Measurements from ENCODE around the gene EXOC1L. TPM values are rescaled to one million over a fixed set of nuclear protein-coding genes. Genes with fewer than 3 reads are reported as not detected.

The EXOC1L gene
- total RNA-seq, 4 donors from 2014 or later = not detected

DNA sequence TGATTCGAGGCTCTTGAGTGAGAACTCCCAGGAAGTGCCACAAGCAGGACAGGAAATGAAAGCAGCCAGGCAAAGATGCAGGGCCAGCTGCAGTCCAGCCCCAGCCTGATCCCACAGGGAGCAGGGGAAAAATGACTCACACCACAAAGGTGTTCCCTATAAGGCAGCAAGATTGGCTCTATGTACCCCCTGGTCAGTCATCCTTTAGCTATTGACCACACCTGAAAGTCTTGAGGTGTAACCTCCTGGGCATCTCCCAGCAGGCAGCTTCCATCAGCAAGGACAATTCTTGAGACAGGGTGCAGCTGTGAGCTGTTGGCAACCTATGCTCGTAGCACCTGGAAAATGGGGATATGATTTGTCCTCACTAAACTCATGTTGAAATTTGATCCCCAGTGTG lies 27.9 kb upstream of the EXOC1L start:
- intact Hi-C loops (cut with DNase I; ENCODE audit: low total_unique reads) = no loop called here
- no peak overlapping the region for H3K4me3 ChIP-seq (ENCODE audit: low read depth, poor library complexity, severe bottlenecking)
- TF ChIP-seq, protein P1, sequence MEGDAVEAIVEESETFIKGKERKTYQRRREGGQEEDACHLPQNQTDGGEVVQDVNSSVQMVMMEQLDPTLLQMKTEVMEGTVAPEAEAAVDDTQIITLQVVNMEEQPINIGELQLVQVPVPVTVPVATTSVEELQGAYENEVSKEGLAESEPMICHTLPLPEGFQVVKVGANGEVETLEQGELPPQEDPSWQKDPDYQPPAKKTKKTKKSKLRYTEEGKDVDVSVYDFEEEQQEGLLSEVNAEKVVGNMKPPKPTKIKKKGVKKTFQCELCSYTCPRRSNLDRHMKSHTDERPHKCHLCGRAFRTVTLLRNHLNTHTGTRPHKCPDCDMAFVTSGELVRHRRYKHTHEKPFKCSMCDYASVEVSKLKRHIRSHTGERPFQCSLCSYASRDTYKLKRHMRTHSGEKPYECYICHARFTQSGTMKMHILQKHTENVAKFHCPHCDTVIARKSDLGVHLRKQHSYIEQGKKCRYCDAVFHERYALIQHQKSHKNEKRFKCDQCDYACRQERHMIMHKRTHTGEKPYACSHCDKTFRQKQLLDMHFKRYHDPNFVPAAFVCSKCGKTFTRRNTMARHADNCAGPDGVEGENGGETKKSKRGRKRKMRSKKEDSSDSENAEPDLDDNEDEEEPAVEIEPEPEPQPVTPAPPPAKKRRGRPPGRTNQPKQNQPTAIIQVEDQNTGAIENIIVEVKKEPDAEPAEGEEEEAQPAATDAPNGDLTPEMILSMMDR (IDR thresholded peaks at IDR 0.05) = no peak
- TF ChIP-seq POLR2A (IDR thresholded peaks at IDR 0.05) = no peak
- DNase-seq (ENCODE audit: low spot score in 2 of 2) = no peak
- 55 to 67% methylated on average over 2 of the region's 2 CpGs for WGBS, 2 donors

DNA sequence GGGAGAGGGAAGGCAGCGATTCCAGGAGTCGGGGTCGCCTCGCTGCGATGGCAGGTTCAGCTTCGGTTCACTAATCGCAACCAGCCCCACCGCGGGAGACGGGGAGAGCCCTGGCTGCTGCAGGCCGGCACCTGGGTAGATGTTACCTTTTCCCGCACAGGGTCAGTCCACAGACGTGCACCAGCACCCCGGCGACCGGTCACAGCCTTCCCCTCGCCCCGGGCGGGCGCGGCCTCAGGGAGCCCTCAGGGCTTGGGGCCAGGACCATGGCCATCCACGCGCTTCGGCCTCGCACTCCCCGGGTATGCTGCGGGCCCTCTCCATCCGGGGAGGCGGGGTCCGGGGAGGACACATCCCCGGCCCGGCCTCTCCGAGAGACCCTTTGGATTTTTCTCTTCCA lies 26.1 kb upstream of the EXOC1L start:
- intact Hi-C loops (cut with DNase I; ENCODE audit: low total_unique reads) = no loop called here
- DNase-seq (ENCODE audit: low spot score in 2 of 2) = no peak

DNA sequence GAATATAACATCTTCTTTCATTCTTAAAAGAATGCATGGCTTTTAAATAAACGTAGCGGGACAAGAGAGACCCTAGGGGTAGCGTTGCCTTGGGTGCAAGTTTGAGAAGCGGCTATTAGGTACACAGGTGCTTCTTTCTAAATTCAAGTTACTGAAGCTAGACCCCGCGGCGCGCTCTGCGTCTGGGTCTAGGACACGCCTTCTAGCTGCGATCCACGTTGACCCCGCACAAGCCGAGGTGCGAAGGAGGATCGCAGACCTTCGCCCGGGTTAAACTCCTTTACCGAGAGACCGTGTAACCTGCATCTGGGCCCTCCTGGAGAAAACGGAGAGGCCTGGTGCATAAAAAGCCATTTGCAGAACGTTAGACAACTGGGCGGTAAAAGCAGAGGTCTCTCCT lies 25.5 kb upstream of the EXOC1L start:
- 52 to 61% methylated on average over 23 of the region's 23 CpGs for WGBS, 2 donors
- intact Hi-C loops (cut with DNase I; ENCODE audit: low total_unique reads) = no loop called here

More for the DNA sequence above, 26.1 kb upstream of the EXOC1L start:
- no peak overlapping the region for H3K4me3 ChIP-seq (ENCODE audit: low read depth, poor library complexity, severe bottlenecking)
- WGBS, 2 donors = 6 to 13% methylated on average over 17 to 19 of the region's 33 CpGs
- no peak for TF ChIP-seq POLR2A (IDR thresholded peaks at IDR 0.05)
- TF ChIP-seq, protein P1 (IDR thresholded peaks at IDR 0.05) = no peak

DNA sequence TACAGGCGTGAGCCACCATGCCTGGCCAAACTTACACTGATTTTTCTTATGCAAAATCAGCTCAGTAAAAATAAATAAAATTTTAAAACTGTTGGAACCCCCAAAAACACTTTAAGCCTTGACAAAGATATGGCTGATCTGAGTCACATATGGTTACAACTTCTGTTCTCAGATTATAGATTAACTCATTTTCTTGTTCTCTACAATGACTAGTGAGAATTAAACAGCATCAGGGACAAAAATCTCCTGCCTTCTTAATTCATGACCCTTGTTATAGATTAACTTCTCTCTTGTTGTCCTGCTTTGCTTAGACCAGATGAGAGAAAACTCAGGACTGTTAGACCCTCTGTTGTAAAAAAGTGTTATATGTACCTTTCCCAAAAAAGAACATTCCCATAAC lies 24.2 kb upstream of the EXOC1L start:
- intact Hi-C loops (cut with DNase I; ENCODE audit: low total_unique reads) = no loop called here
- 100% methylated on average over 1 of the region's 1 CpG for WGBS, 2 donors

More for the DNA sequence above, 25.5 kb upstream of the EXOC1L start:
- H3K4me3 ChIP-seq (ENCODE audit: low read depth, poor library complexity, severe bottlenecking) = no peak overlapping the region
- DNase-seq (ENCODE audit: low spot score in 2 of 2) = no peak
- no peak for TF ChIP-seq POLR2A (IDR thresholded peaks at IDR 0.05)
- TF ChIP-seq, protein P1 (IDR thresholded peaks at IDR 0.05) = no peak

DNA sequence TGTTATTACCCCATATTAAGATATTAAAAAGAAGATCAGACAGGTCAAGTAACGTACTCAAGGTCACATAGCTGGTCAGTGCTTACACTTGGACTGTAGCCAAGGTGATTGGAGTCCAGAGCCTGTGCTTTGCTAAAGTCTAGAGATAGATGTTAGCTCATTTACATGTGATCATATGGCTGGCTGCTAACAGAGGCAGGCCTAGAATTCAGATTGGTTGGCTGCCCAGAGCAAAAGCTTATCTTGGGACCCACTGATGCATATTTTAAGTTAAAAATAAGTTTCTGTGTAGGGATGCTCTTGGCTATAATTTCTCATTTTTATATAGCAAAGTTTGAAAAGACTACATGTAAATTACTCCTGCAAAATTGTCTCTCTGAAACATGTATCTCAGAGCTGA lies 18.1 kb upstream of the EXOC1L start:
- DNase-seq (ENCODE audit: low spot score in 2 of 2) = no peak
- TF ChIP-seq, protein P1 (IDR thresholded peaks at IDR 0.05) = no peak
- no peak for TF ChIP-seq POLR2A (IDR thresholded peaks at IDR 0.05)
- WGBS, 2 donors = 41 to 76% methylated on average over 1 of the region's 1 CpG
- H3K4me3 ChIP-seq (ENCODE audit: low read depth, poor library complexity, severe bottlenecking) = no peak overlapping the region
- intact Hi-C loops (cut with DNase I; ENCODE audit: low total_unique reads) = no loop called here

More for the DNA sequence above, 24.2 kb upstream of the EXOC1L start:
- no peak overlapping the region for H3K4me3 ChIP-seq (ENCODE audit: low read depth, poor library complexity, severe bottlenecking)
- TF ChIP-seq, protein P1 (IDR thresholded peaks at IDR 0.05) = no peak
- no peak for TF ChIP-seq POLR2A (IDR thresholded peaks at IDR 0.05)
- no peak for DNase-seq (ENCODE audit: low spot score in 2 of 2)

DNA sequence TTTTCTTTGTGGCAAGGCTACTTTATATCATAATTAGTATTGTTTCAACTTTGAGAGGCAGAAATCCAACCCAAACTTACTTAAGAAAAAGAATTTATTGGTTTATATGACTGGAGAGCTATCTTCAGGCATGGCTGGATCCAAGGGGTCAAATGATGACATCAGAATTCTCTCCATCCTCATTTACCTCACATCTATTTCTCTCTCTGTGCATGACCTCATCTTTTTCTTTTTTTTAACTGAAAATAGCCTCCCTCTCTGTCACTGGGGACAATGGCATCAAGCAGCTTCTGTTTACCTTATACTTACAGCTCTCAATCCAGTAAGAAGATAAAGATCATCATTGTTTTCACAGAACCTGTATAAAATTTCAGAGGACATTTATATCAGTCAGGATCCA lies 12.0 kb upstream of the EXOC1L start:
- intact Hi-C loops (cut with DNase I; ENCODE audit: low total_unique reads) = no loop called here
- no peak for TF ChIP-seq POLR2A (IDR thresholded peaks at IDR 0.05)
- TF ChIP-seq, protein P1 (IDR thresholded peaks at IDR 0.05) = no peak
- no peak overlapping the region for H3K4me3 ChIP-seq (ENCODE audit: low read depth, poor library complexity, severe bottlenecking)
- DNase-seq (ENCODE audit: low spot score in 2 of 2) = no peak
